Urinary bladder (tissue), 4 donors: ENCODE data around the gene NKAIN2. TPM values are rescaled to one million over a fixed set of nuclear protein-coding genes. Genes with fewer than 3 reads are reported as not detected.
"Not testable (repeated sequence)": the region's sequence is repeated elsewhere in the genome, so short reads cannot be mapped to it uniquely, and the experiment has no call there.

Source experiments
- DNase-seq: peaks from one replicate; pipeline ENCODE4 v3.0.0-alpha.2; 2015; ENCODE audit errors: extremely low spot score
- H3K27ac ChIP-seq: one replicate; pipeline ENCODE4 v1.5.1; 2013; ENCODE audit warnings: low read depth, mild to moderate bottlenecking, moderate library complexity
- H3K36me3 ChIP-seq: one replicate; pipeline ENCODE4 v1.6.1; 2013; ENCODE audit warnings: mild to moderate bottlenecking, moderate library complexity; ENCODE audit not compliant: insufficient read depth
- H3K4me1 ChIP-seq: one replicate; pipeline ENCODE4 v1.6.1; 2013; ENCODE audit warnings: mild to moderate bottlenecking, moderate library complexity; ENCODE audit not compliant: insufficient read depth
- H3K4me3 ChIP-seq: one replicate; pipeline ENCODE4 v1.5.1; 2013; ENCODE audit warnings: low read depth, low read length
- WGBS: extraction: QIAGEN DNeasy Blood & Tissue Kit; methylation state at CpG from one replicate; pipeline ENCODE4 v1.1.7; 2013; 5-methylcytosine and 5-hydroxymethylcytosine counted together
- polyA plus RNA-seq: library from polyadenylated mRNA; stranded (reverse); fragments of 200-250 nt; gene quantifications from one replicate; pipeline ENCODE4 v1.2.3, GENCODE V29; 2013
- total RNA-seq: library from RNA; depleted of rRNA; stranded (reverse); fragments of >200 nt; gene quantifications from one replicate; pipeline ENCODE4 v1.2.3, GENCODE V29; 2014
- donor health status: healthy with polysubstance abuse.
- donor health status: healthy.

The NKAIN2 gene
- total and polyA plus RNA-seq, 2 donors, result 0.24 to 1.7 TPM

- not testable (repeated sequence) for H3K4me1 ChIP-seq, DNase-seq, H3K36me3 ChIP-seq, H3K27ac ChIP-seq, H3K4me3 ChIP-seq
- 85% methylated on average over 1 of the region's 3 CpGs for WGBS
Measured at GRCh38 chr6:123923379-123923778, 119.7 kb downstream of the NKAIN2 start.

GRCh38 chr6:123925350-123925749, 121.7 kb downstream of the NKAIN2 start:
- DNase-seq, result no peak
- Histone ChIP-seq H3K4me3 (no peak overlapping the region), H3K4me1 (no peaks in the 10 kb centered on the region), H3K36me3 (no peaks in the 10 kb centered on the region), H3K27ac (no peak overlapping the region)
- 51% methylated on average over 1 of the region's 1 CpG for WGBS

- Histone ChIP-seq H3K4me3 (no peak overlapping the region), H3K27ac (no peak overlapping the region), H3K4me1 (no peaks in the 10 kb centered on the region), H3K36me3 (no peaks in the 10 kb centered on the region)
- WGBS, result 85% methylated on average over 1 of the region's 1 CpG
- no peak for DNase-seq
Measured at GRCh38 chr6:123925842-123926399, 122.3 kb downstream of the NKAIN2 start.

- no peaks in the 10 kb centered on the region for H3K36me3 ChIP-seq
- H3K4me3 ChIP-seq, result no peak overlapping the region
- H3K27ac ChIP-seq, result no peak overlapping the region
- no peak for DNase-seq
- no peaks in the 10 kb centered on the region for H3K4me1 ChIP-seq
- 16% methylated on average over 1 of the region's 1 CpG for WGBS
Measured at GRCh38 chr6:123928529-123928928, 124.9 kb downstream of the NKAIN2 start.

GRCh38 chr6:123931928-123932327, 128.3 kb downstream of the NKAIN2 start:
- H3K36me3 ChIP-seq, result no peaks in the 10 kb centered on the region
- H3K4me3 ChIP-seq, result no peak overlapping the region
- H3K4me1 ChIP-seq, result no peaks in the 10 kb centered on the region
- H3K27ac ChIP-seq, result no peak overlapping the region
- DNase-seq, result no peak
- WGBS, result 79% methylated on average over 3 of the region's 3 CpGs

- H3K27ac ChIP-seq, result no peak overlapping the region
- H3K36me3 ChIP-seq, result no peaks in the 10 kb centered on the region
- no peak for DNase-seq
- no peak overlapping the region for H3K4me3 ChIP-seq
- no peaks in the 10 kb centered on the region for H3K4me1 ChIP-seq
- 87% methylated on average over 3 of the region's 3 CpGs for WGBS
Measured at GRCh38 chr6:123940551-123940950, 136.9 kb downstream of the NKAIN2 start.

GRCh38 chr6:123941855-123942254, 138.2 kb downstream of the NKAIN2 start:
- no peak for DNase-seq
- Histone ChIP-seq H3K27ac (no peak overlapping the region), H3K4me1 (no peaks in the 10 kb centered on the region), H3K4me3 (no peak overlapping the region), H3K36me3 (no peaks in the 10 kb centered on the region)
- 73% methylated on average over 1 of the region's 1 CpG for WGBS

GRCh38 chr6:123945386-123945785, 141.7 kb downstream of the NKAIN2 start:
- 92% methylated on average over 1 of the region's 1 CpG for WGBS
- H3K4me3 ChIP-seq, result no peak overlapping the region
- H3K4me1 ChIP-seq, result no peaks in the 10 kb centered on the region
- no peak for DNase-seq
- no peak overlapping the region for H3K27ac ChIP-seq
- H3K36me3 ChIP-seq, result no peaks in the 10 kb centered on the region

GRCh38 chr6:123953920-123954319, 150.3 kb downstream of the NKAIN2 start:
- H3K27ac ChIP-seq, result no peak overlapping the region
- H3K4me1 ChIP-seq, result no peaks in the 10 kb centered on the region
- H3K36me3 ChIP-seq, result no peaks in the 10 kb centered on the region
- no peak overlapping the region for H3K4me3 ChIP-seq
- DNase-seq, result no peak
- 93% methylated on average over 4 of the region's 4 CpGs for WGBS

- DNase-seq, result no peak
- Histone ChIP-seq H3K36me3 (no peaks in the 10 kb centered on the region), H3K4me3 (no peak overlapping the region), H3K4me1 (no peaks in the 10 kb centered on the region), H3K27ac (no peak overlapping the region)
- WGBS, result 92% methylated on average over 5 of the region's 5 CpGs
Measured at GRCh38 chr6:123956492-123957139, 153.0 kb downstream of the NKAIN2 start.

- Histone ChIP-seq H3K4me3 (no peak overlapping the region), H3K36me3 (no peaks in the 10 kb centered on the region), H3K4me1 (no peaks in the 10 kb centered on the region), H3K27ac (no peak overlapping the region)
- 83% methylated on average over 11 of the region's 11 CpGs for WGBS
- no peak for DNase-seq
Measured at GRCh38 chr6:123962508-123962907, 158.8 kb downstream of the NKAIN2 start.

GRCh38 chr6:123965894-123966293, 162.2 kb downstream of the NKAIN2 start:
- no peaks in the 10 kb centered on the region for H3K4me1 ChIP-seq
- no peak overlapping the region for H3K4me3 ChIP-seq
- H3K27ac ChIP-seq, result no peak overlapping the region
- WGBS, result 40% methylated on average over 4 of the region's 4 CpGs
- H3K36me3 ChIP-seq, result no peaks in the 10 kb centered on the region
- DNase-seq, result no peak

GRCh38 chr6:123966618-123967017, 163.0 kb downstream of the NKAIN2 start:
- no peak for DNase-seq
- no peak overlapping the region for H3K27ac ChIP-seq
- no peaks in the 10 kb centered on the region for H3K4me1 ChIP-seq
- 27% methylated on average over 2 of the region's 2 CpGs for WGBS
- H3K36me3 ChIP-seq, result no peaks in the 10 kb centered on the region
- no peak overlapping the region for H3K4me3 ChIP-seq

GRCh38 chr6:123967905-123968304, 164.2 kb downstream of the NKAIN2 start:
- H3K4me3 ChIP-seq, result no peak overlapping the region
- no peak for DNase-seq
- no peaks in the 10 kb centered on the region for H3K36me3 ChIP-seq
- 83% methylated on average over 6 of the region's 6 CpGs for WGBS
- no peaks in the 10 kb centered on the region for H3K4me1 ChIP-seq
- H3K27ac ChIP-seq, result no peak overlapping the region
